GM23338 (cell line): ENCODE data around the gene PPIC. TPM values are rescaled to one million over a fixed set of nuclear protein-coding genes. Genes with fewer than 3 reads are reported as not detected.

Experiments
- ATAC-seq: fragments of 200-7000 bp; cut with Tn5 transposase; 3 replicates; pipeline ENCODE4 v1.9.1; 2020
- DNase-seq: peaks from one replicate; pipeline ENCODE4 v3.0.0-alpha.2; 2015; ENCODE audit warnings: low spot score
- H2AFZ ChIP-seq: fragments of 200-600 bp; sonication (generic); 2 replicates; pipeline ENCODE4 v1.8.0; 2016; ENCODE audit warnings: antibody characterized with exemption, mild to moderate bottlenecking, moderate library complexity
- H3F3A ChIP-seq: fragments of 200-600 bp; sonication (generic); replicated peaks from 2 replicates; pipeline ENCODE4 v1.8.0; 2017; ENCODE audit warnings: antibody characterized with exemption, mixed run types, low read depth
- H3K27ac ChIP-seq: fragments of 200-600 bp; sonication (generic); 2 replicates; pipeline ENCODE4 v1.6.1; 2016; ENCODE audit warnings: low read depth
- H3K27me3 ChIP-seq: fragments of 200-600 bp; sonication (generic); 2 replicates; pipeline ENCODE4 v1.8.0; 2016; ENCODE audit warnings: mild to moderate bottlenecking, mixed run types, moderate library complexity; ENCODE audit not compliant: insufficient read depth
- H3K36me3 ChIP-seq: fragments of 200-600 bp; sonication (generic); 2 replicates; pipeline ENCODE4 v1.8.0; 2016; ENCODE audit warnings: mild to moderate bottlenecking; ENCODE audit not compliant: insufficient read depth
- H3K4me1 ChIP-seq: fragments of 200-600 bp; sonication (generic); 2 replicates; pipeline ENCODE4 v1.8.0; 2016; ENCODE audit warnings: mild to moderate bottlenecking, moderate library complexity; ENCODE audit not compliant: insufficient read depth
- H3K4me2 ChIP-seq: fragments of 200-600 bp; sonication (generic); 2 replicates; pipeline ENCODE4 v1.7.1; 2017; ENCODE audit warnings: mixed run types
- H3K4me3 ChIP-seq: fragments of 200-600 bp; sonication (generic); 2 replicates; pipeline ENCODE4 v1.6.1; 2016; ENCODE audit warnings: mixed run types
- H3K79me2 ChIP-seq: fragments of 200-600 bp; sonication (generic); replicated peaks from 2 replicates; pipeline ENCODE4 v1.8.0; 2017; ENCODE audit warnings: mild to moderate bottlenecking; ENCODE audit not compliant: insufficient read depth
- H3K9me2 ChIP-seq: fragments of 200-600 bp; sonication (generic); 2 replicates; pipeline ENCODE4 v1.8.0; 2017; ENCODE audit not compliant: insufficient read depth
- H4K20me1 ChIP-seq: fragments of 200-600 bp; sonication (generic); replicated peaks from 2 replicates; pipeline ENCODE4 v1.8.0; 2017; ENCODE audit warnings: mild to moderate bottlenecking; ENCODE audit not compliant: insufficient read depth
- H3K27ac Mint-ChIP-seq: 2 replicates; pipeline ENCODE4 v1.8.0; 2020; ENCODE audit warnings: inconsistent platforms, mild to moderate bottlenecking, moderate library complexity, mixed read lengths
- H3K27me3 Mint-ChIP-seq: 3 replicates; pipeline ENCODE4 v1.8.0; 2022; ENCODE audit warnings: low read depth, mild to moderate bottlenecking, moderate library complexity, mixed read lengths, inconsistent platforms; ENCODE audit not compliant: insufficient read depth, poor library complexity
- H3K36me3 Mint-ChIP-seq: 3 replicates; pipeline ENCODE4 v1.8.0; 2021; ENCODE audit warnings: low read depth, mild to moderate bottlenecking, inconsistent platforms, moderate library complexity, mixed read lengths
- H3K4me1 Mint-ChIP-seq: 3 replicates; pipeline ENCODE4 v1.8.0; 2020; ENCODE audit warnings: mild to moderate bottlenecking, inconsistent platforms, mixed read lengths
- H3K4me3 Mint-ChIP-seq: 3 replicates; pipeline ENCODE4 v1.8.0; 2021; ENCODE audit warnings: moderate library complexity, mild to moderate bottlenecking, inconsistent platforms, mixed read lengths
- H3K9me3 Mint-ChIP-seq: 3 replicates; pipeline ENCODE4 v1.8.0; 2020; ENCODE audit warnings: moderate library complexity, mild to moderate bottlenecking, inconsistent platforms, mixed read lengths
- CREB1 ChIP-seq: fragments of 250-450 bp; sonication (Bioruptor Pico); IDR thresholded peaks from 2 replicates; pipeline ENCODE4 v1.5.0; 2020; ENCODE audit warnings: low read depth, mild to moderate bottlenecking, moderate library complexity
- EZH2 ChIP-seq: fragments of 200-600 bp; sonication (generic); IDR thresholded peaks from one replicate; pipeline ENCODE4 v1.8.0; 2017; ENCODE audit warnings: antibody characterized with exemption, mild to moderate bottlenecking, low read depth; ENCODE audit not compliant: unreplicated experiment
- EZH2phosphoT487 ChIP-seq: fragments of 200-600 bp; sonication (generic); IDR thresholded peaks from one replicate; pipeline ENCODE4 v1.8.1; 2018; ENCODE audit warnings: antibody characterized with exemption; ENCODE audit not compliant: unreplicated experiment
- JUNB ChIP-seq: IDR thresholded peaks from one replicate; pipeline ENCODE4 v1.6.1; 2016; ENCODE audit warnings: antibody characterized with exemption; ENCODE audit not compliant: unreplicated experiment
- NANOG ChIP-seq: IDR thresholded peaks from 2 replicates; pipeline ENCODE4 v1.6.1; 2016; ENCODE audit warnings: antibody characterized with exemption, borderline replicate concordance
- POLR2AphosphoS5 ChIP-seq: IDR thresholded peaks from 2 replicates; pipeline ENCODE4 v1.6.1; 2016; ENCODE audit warnings: antibody characterized with exemption, low read depth
- STAT1 ChIP-seq: IDR thresholded peaks from one replicate; pipeline ENCODE4 v1.6.1; 2016; ENCODE audit warnings: antibody characterized with exemption; ENCODE audit not compliant: unreplicated experiment
- ZNF114 ChIP-seq: fragments of 250-450 bp; sonication (Bioruptor Pico); IDR thresholded peaks from 2 replicates; pipeline ENCODE4 v1.5.0; 2020; ENCODE audit warnings: mild to moderate bottlenecking, moderate library complexity
- ZNF331 ChIP-seq: fragments of 250-450 bp; sonication (Bioruptor Pico); IDR thresholded peaks from 2 replicates; pipeline ENCODE4 v1.5.0; 2020; ENCODE audit warnings: low read depth, mild to moderate bottlenecking, moderate library complexity
- polyA plus RNA-seq: library from polyadenylated mRNA; unstranded; fragments of >200 nt; fragmentation: Nextera tagmentation; extraction: Ambion mirVana; gene quantifications from 2 replicates; pipeline ENCODE4 v1.2.1, GENCODE V29; 2016
- total RNA-seq: library from RNA; depleted of rRNA; stranded (reverse); fragments of >200 nt; shearing (Covaris generic); gene quantifications from 2 replicates; pipeline ENCODE4 v1.2.3, GENCODE V29; 2014
- TF ChIP-seq, protein P1 (sequence below): fragments of 250-450 bp; sonication (Bioruptor Pico); IDR thresholded peaks from 2 replicates; pipeline ENCODE4 v1.5.0; 2020; ENCODE audit warnings: mild to moderate bottlenecking, moderate library complexity
- TF ChIP-seq, protein P2 (sequence below), 2 experiments: fragments of 200-600 bp in 1 of 2; sonication (generic) in 1 of 2; conservative IDR thresholded peaks; 2 replicates each; pipeline versions ENCODE4 v1.5.1 to v1.6.1; 2016 to 2017; ENCODE audit warnings: antibody characterized with exemption in 2 of 2, low read depth in 2 of 2, mild to moderate bottlenecking in 2 of 2, moderate library complexity in 1 of 2
- TF ChIP-seq, protein P3 (sequence below): IDR thresholded peaks from one replicate; pipeline ENCODE4 v1.6.1; 2018; ENCODE audit warnings: antibody characterized with exemption; ENCODE audit not compliant: unreplicated experiment
- TF ChIP-seq, protein P4 (sequence below): IDR thresholded peaks from 2 replicates; pipeline ENCODE4 v1.6.1; 2016; ENCODE audit warnings: antibody characterized with exemption

The PPIC gene
- total and polyA plus RNA-seq, 2 experiments from 2014 or later = 13.9 to 21.0 TPM

DNA sequence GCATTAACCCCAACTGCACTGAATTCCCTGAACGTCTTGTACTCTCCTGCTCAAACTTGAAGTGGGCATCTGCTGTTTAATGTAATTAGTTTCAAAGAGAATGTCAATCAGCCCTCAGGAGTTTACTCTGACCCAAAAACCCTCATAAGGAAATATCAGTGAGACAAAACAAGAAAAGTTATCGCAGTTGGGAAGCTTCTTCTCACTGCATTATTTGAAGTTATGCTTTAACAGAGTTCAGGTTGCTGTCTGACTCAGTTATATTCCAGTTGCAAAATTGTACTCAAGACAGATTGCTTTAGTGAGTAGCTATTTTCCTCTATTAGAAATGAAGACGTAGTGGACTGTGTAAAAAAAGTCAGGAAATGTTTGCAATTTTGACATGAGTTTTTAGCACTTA lies 52.1 kb downstream of the PPIC start:
- Histone ChIP-seq H3F3A (no peaks in the 10 kb centered on the region), H3K4me2 (no peak overlapping the region), H3K4me3 (no peak overlapping the region), H3K36me3 (no peaks in the 10 kb centered on the region), H3K27me3 (no peaks in the 10 kb centered on the region), H3K27ac (no peak overlapping the region), H3K79me2 (no peaks in the 10 kb centered on the region), H2AFZ (no peak overlapping the region), H3K4me1 (no peaks in the 10 kb centered on the region), H3K9me2 (no peaks in the 10 kb centered on the region), H4K20me1 (no peaks in the 10 kb centered on the region)
- Mint-ChIP-seq H3K27me3 (no peaks in the 10 kb centered on the region), H3K9me3 (no peaks in the 10 kb centered on the region), H3K4me3 (no peak overlapping the region), H3K36me3 (no peaks in the 10 kb centered on the region), H3K4me1 (peaks cover 10% of the 10 kb centered on the region; the same call in 2 of the 3 replicates), H3K27ac (no peak overlapping the region)
- no peak for DNase-seq
- TF ChIP-seq CREB1 (CRISPR knock-in tag) (no peak), EZH2phosphoT487 (no peak), ZNF114 (CRISPR knock-in tag) (no peak), EZH2 (no peak), POLR2AphosphoS5 (no peak), STAT1 (no peak), JUNB (no peak), NANOG (no peak), ZNF331 (CRISPR knock-in tag) (no peak)
- TF ChIP-seq, protein P1, sequence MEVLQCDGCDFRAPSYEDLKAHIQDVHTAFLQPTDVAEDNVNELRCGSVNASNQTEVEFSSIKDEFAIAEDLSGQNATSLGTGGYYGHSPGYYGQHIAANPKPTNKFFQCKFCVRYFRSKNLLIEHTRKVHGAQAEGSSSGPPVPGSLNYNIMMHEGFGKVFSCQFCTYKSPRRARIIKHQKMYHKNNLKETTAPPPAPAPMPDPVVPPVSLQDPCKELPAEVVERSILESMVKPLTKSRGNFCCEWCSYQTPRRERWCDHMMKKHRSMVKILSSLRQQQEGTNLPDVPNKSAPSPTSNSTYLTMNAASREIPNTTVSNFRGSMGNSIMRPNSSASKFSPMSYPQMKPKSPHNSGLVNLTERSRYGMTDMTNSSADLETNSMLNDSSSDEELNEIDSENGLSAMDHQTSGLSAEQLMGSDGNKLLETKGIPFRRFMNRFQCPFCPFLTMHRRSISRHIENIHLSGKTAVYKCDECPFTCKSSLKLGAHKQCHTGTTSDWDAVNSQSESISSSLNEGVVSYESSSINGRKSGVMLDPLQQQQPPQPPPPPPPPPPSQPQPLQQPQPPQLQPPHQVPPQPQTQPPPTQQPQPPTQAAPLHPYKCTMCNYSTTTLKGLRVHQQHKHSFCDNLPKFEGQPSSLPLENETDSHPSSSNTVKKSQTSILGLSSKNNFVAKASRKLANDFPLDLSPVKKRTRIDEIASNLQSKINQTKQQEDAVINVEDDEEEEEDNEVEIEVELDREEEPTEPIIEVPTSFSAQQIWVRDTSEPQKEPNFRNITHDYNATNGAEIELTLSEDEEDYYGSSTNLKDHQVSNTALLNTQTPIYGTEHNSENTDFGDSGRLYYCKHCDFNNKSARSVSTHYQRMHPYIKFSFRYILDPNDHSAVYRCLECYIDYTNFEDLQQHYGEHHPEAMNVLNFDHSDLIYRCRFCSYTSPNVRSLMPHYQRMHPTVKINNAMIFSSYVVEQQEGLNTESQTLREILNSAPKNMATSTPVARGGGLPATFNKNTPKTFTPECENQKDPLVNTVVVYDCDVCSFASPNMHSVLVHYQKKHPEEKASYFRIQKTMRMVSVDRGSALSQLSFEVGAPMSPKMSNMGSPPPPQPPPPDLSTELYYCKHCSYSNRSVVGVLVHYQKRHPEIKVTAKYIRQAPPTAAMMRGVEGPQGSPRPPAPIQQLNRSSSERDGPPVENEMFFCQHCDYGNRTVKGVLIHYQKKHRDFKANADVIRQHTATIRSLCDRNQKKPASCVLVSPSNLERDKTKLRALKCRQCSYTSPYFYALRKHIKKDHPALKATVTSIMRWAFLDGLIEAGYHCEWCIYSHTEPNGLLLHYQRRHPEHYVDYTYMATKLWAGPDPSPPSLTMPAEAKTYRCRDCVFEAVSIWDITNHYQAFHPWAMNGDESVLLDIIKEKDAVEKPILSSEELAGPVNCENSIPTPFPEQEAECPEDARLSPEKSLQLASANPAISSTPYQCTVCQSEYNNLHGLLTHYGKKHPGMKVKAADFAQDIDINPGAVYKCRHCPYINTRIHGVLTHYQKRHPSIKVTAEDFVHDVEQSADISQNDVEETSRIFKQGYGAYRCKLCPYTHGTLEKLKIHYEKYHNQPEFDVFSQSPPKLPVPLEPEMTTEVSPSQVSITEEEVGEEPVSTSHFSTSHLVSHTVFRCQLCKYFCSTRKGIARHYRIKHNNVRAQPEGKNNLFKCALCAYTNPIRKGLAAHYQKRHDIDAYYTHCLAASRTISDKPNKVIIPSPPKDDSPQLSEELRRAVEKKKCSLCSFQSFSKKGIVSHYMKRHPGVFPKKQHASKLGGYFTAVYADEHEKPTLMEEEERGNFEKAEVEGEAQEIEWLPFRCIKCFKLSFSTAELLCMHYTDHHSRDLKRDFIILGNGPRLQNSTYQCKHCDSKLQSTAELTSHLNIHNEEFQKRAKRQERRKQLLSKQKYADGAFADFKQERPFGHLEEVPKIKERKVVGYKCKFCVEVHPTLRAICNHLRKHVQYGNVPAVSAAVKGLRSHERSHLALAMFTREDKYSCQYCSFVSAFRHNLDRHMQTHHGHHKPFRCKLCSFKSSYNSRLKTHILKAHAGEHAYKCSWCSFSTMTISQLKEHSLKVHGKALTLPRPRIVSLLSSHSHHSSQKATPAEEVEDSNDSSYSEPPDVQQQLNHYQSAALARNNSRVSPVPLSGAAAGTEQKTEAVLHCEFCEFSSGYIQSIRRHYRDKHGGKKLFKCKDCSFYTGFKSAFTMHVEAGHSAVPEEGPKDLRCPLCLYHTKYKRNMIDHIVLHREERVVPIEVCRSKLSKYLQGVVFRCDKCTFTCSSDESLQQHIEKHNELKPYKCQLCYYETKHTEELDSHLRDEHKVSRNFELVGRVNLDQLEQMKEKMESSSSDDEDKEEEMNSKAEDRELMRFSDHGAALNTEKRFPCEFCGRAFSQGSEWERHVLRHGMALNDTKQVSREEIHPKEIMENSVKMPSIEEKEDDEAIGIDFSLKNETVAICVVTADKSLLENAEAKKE (CRISPR knock-in tag) = no peak
- TF ChIP-seq, protein P2, sequence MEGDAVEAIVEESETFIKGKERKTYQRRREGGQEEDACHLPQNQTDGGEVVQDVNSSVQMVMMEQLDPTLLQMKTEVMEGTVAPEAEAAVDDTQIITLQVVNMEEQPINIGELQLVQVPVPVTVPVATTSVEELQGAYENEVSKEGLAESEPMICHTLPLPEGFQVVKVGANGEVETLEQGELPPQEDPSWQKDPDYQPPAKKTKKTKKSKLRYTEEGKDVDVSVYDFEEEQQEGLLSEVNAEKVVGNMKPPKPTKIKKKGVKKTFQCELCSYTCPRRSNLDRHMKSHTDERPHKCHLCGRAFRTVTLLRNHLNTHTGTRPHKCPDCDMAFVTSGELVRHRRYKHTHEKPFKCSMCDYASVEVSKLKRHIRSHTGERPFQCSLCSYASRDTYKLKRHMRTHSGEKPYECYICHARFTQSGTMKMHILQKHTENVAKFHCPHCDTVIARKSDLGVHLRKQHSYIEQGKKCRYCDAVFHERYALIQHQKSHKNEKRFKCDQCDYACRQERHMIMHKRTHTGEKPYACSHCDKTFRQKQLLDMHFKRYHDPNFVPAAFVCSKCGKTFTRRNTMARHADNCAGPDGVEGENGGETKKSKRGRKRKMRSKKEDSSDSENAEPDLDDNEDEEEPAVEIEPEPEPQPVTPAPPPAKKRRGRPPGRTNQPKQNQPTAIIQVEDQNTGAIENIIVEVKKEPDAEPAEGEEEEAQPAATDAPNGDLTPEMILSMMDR (conservative IDR thresholded peaks at IDR 0.05; ENCODE audit: low read depth in 2 of 2) = no peak
- TF ChIP-seq, protein P3, sequence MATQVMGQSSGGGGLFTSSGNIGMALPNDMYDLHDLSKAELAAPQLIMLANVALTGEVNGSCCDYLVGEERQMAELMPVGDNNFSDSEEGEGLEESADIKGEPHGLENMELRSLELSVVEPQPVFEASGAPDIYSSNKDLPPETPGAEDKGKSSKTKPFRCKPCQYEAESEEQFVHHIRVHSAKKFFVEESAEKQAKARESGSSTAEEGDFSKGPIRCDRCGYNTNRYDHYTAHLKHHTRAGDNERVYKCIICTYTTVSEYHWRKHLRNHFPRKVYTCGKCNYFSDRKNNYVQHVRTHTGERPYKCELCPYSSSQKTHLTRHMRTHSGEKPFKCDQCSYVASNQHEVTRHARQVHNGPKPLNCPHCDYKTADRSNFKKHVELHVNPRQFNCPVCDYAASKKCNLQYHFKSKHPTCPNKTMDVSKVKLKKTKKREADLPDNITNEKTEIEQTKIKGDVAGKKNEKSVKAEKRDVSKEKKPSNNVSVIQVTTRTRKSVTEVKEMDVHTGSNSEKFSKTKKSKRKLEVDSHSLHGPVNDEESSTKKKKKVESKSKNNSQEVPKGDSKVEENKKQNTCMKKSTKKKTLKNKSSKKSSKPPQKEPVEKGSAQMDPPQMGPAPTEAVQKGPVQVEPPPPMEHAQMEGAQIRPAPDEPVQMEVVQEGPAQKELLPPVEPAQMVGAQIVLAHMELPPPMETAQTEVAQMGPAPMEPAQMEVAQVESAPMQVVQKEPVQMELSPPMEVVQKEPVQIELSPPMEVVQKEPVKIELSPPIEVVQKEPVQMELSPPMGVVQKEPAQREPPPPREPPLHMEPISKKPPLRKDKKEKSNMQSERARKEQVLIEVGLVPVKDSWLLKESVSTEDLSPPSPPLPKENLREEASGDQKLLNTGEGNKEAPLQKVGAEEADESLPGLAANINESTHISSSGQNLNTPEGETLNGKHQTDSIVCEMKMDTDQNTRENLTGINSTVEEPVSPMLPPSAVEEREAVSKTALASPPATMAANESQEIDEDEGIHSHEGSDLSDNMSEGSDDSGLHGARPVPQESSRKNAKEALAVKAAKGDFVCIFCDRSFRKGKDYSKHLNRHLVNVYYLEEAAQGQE = no peak
- TF ChIP-seq, protein P4, sequence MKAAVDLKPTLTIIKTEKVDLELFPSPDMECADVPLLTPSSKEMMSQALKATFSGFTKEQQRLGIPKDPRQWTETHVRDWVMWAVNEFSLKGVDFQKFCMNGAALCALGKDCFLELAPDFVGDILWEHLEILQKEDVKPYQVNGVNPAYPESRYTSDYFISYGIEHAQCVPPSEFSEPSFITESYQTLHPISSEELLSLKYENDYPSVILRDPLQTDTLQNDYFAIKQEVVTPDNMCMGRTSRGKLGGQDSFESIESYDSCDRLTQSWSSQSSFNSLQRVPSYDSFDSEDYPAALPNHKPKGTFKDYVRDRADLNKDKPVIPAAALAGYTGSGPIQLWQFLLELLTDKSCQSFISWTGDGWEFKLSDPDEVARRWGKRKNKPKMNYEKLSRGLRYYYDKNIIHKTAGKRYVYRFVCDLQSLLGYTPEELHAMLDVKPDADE = no peak
- ATAC-seq = no peak
